AG08395 (cell line): Measurements from ENCODE around the gene MEGF11.

Experiments
- DNase-seq: peaks from one replicate; pipeline ENCODE4 v3.0.0; 2012; ENCODE audit warnings: mixed read lengths, low spot score

MEGF11 gene

DNA sequence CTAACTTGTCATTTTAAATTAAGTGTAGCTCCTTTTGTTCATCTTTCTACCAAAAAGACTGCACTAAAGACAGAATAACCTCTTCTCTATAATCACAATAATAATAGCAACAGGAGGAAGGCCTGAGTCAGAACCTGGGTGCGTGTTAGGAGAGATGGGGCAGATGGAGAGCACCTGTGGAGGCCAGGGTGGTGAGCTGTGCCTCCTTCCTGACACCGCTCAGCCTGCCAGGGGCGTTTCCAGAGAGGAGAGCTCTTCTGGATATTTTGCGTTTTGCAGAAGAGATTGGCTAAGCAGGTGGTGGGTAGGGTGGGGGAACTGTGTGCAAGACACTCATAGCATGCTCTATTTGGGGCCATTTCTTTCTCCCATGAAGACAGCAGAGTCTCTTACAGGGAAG, 83.5 kb downstream of the MEGF11 start:
- DNase-seq = no peak

DNA sequence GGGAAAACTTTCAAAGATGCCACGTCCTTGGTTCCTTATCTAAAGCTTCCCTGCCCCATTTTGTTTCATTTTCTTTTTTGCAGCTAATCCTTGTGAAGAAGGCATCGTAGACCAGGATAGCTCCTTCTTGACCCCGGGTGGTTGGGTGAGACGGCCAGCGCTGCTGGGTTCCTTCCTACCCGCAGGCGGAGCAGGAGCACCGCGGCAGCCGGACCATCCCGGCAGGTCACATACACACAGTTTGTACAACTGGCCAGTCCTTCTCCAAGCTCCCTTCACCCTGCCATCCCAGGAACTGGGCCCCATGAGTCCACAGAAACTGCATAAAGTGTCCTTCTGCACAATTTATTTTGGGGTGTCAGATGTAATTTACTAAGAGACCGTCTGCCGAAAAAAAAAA, 83.9 kb downstream of the MEGF11 start:
- no peak for DNase-seq

DNA sequence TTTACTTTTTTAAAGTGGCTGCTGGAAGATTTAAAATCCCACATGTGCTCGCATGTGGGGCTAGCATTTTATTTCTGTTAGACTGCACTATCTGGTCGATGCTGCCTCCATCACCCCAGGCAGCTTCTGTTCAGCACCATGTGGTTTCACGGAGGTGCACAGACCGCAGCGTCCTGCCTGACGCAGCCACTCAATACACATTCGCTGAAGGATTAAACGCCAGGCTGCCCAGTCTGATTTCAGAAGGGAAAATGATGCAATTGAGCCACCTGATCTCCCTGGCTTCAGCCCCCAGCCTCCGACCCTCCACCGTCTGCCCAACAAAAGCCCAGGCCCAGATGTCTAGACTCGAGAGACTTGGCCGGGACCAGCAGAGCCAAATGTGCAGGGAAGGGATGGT, 84.5 kb downstream of the MEGF11 start:
- no peak for DNase-seq

DNA sequence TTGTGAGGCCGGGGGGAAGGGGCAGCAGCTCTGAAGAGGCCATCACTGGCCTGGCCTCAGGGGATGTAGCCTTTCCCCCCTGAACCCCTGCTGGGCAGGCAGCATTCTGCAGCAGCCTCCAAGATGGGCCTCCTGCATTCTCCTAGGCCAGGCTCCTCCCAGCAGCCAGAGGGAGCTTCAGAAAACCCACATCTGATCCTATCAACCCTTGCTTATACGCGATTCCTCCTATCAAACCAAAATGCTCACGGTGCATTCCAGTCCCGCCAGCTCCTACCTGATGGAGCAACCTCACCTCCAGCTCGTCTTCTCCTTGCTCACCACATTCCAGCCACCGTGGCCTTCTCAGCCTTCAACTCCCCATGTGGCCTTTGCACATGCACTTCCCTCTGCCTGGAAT, 85.7 kb downstream of the MEGF11 start:
- DNase-seq = no peak

DNA sequence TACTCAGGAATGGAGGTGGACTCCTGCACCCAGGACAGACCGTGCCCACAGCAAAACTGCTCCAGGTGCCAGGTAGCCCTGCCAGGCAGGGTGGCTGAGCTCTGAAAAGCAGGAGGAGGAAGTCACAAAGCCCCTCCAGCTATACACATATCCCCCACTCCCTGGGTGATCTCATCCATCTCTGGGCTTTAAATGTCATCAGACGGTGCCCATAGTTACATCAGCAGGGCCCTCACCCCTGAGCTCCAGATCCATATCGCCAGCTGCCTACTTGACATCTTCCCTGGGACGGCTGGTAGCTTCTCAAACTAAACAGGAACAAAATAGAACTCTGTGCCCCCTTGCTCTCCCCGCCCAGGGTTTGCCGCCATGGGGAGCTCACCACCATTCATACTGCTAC, 87.7 kb downstream of the MEGF11 start:
- DNase-seq = no peak

DNA sequence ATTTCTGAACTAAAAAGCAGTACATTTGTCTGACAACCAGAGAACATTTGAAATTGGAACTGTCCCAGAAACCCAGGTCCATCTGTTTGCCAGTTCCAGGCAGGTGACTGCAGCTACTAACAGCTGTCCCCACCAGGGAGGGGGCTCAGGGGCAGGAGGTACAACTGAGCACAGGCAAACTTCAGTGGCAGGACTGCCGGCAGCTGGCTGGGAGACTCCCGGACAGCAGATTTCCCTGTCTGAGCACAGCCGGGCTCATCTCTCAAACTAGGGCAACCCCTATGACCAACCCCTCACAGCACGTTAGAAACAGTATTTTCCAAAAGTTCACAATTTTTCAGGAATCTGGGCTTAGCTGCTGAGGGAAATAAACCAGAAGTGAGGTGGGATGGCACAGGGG, 88.8 kb downstream of the MEGF11 start:
- no peak for DNase-seq

DNA sequence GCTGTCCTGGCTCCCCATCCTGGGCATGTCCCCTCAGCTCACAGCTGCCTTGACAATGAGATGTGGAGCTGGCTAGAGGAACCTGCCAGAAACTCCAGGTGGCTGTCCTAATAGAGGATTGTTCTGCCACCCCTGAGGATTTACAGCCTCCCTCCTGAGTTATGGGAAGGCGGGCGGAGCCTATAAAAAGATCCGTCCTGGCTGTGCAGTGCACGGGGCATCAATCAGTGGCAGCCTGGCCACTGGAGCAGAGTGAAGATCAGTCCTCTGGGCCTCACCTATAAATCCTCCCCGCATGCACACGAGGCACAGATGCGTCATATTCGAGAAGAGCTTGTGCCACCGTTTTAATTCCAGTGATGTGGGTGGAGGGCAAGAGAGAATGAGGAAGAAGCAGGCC, 90.0 kb downstream of the MEGF11 start:
- no peak for DNase-seq

DNA sequence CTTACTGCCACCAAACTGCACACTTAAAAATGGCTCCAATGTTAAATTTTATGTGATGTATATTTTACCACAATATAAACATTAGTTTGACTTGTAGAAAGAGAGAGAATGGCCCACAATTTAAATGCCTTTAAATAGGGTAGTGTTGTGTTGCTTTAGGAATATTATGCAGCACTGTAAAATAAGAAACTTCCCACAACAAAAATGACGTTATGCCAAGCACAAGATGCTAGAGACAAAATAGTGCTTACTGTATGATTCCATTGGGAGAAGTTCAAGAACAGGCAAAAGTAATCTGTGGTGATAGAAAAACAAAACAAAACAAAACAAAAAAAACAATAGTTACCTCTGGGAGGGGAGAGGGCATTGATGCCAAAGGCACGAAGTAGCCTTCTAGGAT, 91.3 kb downstream of the MEGF11 start:
- no peak for DNase-seq

DNA sequence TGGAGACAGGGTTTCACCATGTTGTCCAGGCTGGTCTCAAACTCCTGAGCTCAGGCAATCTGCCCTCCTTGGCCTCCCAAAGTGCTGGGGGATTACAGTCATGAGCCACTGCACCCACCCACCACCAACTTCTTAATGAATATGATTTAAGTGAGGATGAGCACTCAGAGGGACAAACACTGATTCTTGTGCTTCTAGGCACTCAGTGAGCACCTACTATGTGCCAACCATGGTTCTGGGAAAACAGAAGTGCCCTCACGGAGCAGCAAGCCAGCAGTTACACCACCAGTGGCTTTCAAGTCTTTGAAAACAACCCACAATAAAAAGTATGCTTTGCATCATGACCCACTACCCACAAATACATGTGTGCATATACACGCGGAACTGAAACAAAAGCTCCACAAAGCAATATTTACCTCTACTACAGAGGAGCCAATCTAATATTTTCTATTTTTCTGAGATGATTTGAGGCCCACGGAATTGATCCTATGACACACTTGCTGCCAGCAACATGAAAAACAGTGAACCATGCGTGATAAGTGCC, 91.9 kb downstream of the MEGF11 start:
- no peak for DNase-seq

DNA sequence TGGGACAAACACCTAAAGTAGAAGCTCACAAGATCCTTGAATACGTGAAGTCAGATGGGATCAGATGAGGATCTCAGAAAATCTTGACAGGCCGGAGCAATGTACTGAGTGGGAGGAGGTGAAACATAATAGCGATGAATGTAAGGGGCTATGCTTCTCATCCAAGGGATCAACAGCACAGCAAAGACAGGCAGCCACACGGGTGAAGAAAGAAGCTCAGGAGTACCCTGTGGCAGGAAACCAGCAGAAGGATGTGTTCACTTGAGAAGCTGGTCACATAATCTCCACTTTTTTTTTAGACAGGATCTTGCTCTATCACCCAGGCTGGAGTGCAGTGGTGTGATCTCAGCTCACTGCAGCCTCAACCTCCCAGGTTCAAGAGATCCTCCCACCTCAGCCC, 92.4 kb downstream of the MEGF11 start:
- DNase-seq = no peak

DNA sequence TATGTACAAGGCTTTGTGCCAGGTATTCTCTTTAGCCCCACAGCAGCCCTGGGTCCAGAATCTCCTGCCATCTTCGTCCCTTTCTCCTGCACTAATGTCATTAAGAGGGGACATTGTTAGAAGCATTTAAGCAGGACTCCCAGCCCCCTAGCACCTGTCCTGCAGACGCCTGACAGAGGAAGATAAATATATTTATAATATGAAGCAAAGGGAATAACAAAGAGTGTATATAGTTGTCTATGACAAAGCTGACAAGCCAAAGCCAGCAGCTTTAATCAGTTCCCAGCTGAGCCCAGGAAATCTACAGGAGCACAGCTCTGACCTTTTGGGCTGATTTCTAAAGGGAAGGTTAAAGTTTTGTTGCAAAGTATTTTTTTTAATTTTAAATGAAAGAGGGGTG, 96.0 kb downstream of the MEGF11 start:
- no peak for DNase-seq

DNA sequence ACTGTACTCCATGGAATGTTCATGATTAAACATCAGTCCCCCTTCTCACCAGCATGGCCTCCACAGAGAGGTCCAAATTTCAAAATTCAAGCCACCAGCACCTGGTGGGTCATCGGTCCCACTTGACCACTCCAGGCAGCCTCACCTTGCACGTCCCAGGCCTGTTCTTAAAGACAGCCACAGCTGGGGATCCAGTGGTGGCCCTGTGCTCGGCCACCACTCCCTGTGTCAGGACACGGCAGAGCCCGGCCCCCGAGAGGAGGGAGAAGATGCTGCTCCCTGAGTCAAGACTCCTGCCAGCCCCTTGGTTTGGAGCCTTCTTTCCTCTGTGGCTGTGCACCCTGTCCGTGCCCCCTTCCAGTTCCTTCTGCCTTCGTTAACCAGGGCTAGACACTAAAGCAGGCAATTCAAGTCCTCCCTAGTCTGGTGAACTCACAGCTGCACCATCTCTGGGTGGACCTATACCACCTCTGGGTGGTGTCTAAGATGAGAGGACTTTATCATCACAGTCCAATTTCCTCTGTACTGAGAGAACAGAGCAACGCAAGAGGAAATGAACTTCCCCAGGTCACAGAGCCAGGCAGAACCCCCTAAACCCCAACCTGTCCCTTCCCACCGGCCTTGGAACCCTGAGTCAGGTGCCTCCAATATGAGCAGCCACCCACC, 97.1 kb downstream of the MEGF11 start:
- DNase-seq = no peak

DNA sequence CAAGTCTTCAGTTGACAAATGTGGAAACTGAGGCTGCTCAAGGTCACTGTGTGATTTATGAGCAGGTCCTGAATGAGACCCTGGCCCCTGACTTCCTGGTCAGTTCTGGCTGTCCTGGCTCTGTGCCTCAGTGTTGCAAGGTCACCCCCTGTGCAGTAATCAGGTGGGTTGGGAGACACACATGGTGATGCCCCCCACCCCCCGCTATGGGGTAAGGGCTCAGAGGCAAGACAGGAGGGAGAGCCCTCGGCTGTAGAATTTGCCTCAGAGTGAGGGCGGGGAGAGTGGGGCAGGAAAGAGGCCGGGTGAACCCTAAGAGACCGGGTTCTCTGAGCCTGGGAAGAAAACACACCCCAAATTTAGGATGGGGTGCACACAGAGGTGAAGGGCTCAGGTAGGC, 98.5 kb downstream of the MEGF11 start:
- DNase-seq = no peak

DNA sequence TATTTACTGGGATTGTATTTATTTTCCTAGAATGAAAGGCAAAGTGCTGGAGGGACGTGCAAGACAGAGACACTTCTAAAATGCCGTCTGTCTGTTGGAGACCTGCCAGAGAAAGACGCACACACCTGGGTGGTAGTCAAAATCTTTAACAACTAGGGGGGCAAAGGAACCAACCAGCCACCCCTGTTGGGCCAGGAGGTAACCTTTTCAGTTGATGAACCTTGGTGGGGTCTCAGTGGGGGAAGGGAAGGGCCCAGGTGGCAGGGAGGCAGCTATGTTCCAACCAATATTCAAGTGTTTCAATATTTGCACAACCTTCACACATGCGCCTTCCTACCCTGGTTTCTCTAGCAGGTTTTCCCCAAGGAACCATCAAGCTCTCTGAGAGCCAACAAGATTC, 99.0 kb downstream of the MEGF11 start:
- no peak for DNase-seq

DNA sequence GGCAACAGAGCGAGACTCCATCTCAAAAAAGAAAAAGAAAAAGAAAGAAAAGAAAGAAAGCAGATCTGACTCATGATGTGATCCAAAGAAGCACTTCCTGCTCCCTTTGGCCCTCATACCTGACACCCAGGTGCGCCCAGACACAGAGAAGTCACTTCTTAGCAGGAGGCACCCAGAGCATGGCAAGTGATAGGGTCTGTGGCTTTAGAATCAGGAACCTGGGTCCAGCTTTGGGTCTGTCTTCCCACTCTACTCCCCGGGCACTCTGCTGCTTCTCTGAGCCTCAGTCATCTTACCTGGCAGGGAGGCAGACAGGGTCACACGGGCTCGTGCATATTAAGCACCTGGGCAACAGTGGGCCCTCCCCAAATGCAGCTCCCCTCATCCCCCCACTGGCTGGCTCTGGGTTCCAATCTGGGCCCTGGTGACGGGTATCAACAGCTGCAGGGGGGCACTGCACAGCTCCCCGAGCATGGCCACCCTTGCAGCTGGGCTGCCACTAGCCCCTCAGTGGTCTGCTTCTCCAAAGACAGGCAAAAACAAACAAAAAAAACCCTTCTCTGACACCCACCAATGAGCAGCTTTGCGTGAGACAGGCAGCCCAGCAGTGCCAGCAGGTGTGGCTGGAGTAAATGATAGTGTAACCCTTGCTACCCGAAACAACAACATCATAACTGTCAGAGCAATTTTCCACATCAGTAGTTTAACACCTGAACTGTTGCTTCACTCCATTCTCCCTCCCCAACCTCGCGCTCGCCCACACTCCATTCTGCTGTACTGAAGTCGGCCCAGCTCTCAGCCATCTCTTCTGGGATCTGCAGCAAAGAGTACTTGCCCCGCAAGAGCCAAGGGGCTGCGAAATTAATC, 99.8 kb downstream of the MEGF11 start:
- DNase-seq = no peak

DNA sequence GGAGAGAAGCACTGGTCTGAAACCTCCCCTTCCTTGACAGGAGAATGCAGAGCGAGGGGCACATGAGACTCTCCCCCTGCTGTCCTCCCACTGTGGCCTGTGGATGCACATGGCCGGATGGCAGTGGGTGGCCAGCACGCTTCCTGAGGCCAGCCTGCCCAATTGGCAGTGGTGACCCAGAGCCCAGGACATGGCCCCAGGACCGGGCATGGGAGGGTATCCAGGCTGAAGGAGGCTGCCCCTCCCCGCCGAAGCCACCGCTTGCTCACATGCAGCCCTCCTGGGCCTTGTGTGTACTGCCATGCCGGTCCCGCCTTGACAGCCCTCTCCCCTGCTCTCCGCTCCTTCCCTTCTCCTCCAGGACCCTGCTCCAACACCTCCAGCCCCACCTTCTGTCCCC, 100.9 kb downstream of the MEGF11 start:
- no peak for DNase-seq

DNA sequence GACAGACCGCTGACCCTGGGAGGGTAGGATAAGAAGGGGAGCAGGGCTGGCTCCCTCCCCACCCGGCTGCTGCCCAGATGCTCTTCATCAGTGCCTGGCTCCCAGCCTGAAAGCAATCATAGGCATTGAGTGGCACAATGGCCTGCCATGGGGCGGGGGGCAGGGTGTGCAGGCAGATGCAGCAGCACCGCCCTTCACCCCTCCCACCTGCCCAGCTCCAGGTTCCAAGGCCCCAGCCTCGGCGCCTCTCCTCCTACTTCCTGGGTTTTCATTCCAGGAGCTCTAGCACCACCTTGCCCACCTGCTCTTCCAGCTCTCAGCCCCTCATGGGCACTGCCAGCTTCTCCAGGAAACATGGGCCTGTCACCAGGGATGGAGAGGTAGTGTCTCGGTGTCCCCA, 101.7 kb downstream of the MEGF11 start:
- no peak for DNase-seq

DNA sequence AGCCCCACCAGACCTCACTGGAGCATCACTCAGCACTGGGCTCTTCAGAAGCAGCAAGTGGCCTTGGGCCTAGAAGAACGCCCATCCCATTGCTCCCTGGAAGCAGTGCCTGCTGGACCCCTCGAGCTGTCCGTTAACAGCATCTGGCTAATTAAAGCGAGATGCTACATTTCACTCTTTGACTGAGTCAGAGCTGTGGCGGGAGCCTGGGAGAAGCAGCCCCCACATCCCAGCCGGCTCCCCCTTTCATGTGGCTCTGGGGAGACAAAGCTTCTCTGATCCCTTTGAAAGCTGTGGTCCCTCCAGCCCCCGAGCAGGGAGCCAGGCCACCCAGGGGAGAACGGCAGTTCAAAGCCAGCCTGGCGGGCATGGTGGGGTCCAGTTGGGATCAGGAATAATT, 103.7 kb downstream of the MEGF11 start:
- DNase-seq = no peak

DNA sequence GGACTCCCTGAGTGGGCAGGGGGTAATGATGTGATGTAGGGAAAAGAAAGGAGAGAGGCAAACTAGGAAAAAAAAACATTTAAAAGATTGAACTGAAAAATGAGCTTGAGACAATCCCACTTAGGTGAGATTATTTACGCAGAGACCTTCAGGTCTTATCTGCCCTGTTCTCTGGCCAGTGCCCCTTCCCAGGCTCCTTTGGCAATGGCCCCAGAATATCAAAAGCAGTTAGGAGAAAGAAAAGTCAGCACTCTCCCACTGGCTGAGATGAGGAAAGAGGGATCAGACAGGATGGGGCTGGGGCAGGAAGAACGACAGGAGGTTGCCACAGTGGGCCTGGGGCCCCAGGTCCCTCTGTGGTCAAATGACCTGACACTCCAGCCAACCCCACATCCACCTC, 105.4 kb downstream of the MEGF11 start:
- DNase-seq = no peak

DNA sequence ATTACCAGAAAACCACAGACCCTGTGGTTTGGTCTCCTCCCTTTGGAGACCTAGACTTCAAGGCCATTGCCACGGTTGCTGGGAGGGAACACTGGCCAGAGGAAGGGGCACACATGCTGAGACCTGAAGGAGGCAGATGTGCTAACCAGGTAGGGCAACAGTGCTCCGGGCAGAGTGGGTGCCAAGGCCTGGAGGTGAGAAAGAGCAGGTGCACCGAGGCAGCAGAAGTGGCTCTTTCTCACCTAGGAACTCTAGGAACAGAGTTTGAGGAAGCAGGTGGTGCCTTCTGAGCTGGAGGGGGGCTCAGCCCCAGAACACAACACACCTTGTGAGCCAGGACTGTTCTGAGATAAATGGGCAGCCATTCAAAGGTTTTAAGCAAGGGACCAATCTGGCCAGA, 106.1 kb downstream of the MEGF11 start:
- no peak for DNase-seq

DNA sequence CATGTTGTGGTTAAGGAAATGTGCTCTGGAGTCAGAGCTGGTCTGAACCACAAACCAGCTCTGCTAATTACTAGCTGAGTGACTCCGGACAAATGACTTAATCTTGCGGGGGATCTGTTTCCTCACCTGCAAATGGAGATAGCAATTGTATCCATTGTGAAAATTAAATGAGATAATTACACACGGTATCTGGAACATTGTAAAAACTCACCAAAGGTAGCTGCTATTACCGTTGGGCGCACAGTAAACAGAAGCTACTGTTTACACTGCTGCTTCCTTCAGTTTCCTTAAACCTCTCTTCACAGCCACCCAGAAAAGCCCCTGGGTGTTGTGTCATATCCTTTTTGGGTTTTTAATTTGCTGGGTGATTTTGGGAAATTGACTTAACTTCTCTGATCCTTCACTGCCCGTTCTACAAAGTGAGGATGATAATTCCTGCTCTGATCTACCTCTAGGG, 107.8 kb downstream of the MEGF11 start:
- no peak for DNase-seq

DNA sequence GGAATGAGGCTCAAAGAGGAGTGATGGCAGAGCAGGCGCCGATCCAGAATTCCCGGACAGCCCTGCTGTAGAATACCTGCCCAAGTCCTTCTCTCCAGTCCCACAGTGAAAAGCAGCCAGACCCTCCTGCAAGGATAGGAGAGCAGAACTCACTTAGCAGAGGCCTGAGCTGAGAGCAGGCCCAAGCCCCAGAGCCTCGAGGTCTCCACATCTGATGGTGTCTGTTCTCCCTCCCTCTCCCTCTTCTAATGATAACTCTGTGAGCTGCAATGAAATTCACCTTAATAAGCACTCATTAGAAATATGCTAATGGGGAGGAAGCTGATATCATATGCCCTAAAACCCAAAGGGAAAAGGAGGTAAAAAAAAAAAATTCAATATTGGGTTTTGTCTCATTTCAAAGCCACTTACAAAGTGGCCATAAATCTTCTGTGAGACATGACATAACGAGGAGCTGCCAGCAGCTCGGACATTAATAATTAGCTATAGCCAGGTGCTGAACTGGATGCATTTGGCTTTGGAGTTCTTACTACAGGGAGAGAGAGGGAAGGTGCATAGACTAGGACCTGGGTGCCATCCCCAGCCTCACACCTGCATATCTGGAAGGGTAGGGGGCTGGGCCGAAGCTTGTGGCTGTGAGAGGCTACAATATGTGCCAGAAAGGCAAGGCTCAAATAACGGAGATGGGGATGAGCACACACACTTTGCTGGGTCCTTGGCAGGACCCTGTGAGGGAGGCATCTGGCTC, 108.4 kb downstream of the MEGF11 start:
- no peak for DNase-seq

DNA sequence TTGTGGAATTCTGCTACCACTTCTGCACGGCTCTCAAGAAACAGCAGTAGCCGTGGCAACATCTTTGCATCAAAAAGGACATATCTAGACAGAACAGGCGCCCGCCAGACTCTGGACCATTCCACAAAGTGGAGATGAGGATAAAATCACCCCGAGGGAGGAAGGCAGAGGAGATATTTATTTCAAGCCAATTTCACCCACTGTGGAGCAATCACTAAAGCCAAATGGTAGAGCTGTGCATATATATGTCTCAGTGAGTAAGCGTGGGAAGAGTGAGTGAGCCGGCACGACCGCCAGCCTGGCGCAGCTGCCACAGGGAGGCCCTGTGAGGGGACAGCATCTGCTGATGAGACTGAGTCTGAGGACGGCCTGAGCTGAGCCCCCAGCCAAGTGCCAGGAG, 111.3 kb downstream of the MEGF11 start:
- DNase-seq = no peak
